ENCODE data around the gene RNF227. TPM values are rescaled to one million over a fixed set of nuclear protein-coding genes. Genes with fewer than 3 reads are reported as not detected.
A peak's percentile ranks its signal among the peaks of the same experiment; 100 is the strongest.

Gene RNF227
- total RNA-seq, 1 experiment from 2014 or later = 5.0 TPM

- CTCF ChIA-PET = no interaction called here
- Mint-ChIP-seq H3K27me3 (ENCODE audit: insufficient read depth, unreplicated experiment) (no peaks in the 10 kb centered on the region), H3K36me3 (ENCODE audit: insufficient read depth, unreplicated experiment) (peaks cover 13% of the 10 kb centered on the region), H3K9me3 (ENCODE audit: unreplicated experiment) (no peaks in the 10 kb centered on the region), H3K4me3 (ENCODE audit: unreplicated experiment) (no peak overlapping the region), H3K4me1 (ENCODE audit: low read depth, unreplicated experiment) (no peaks in the 10 kb centered on the region), H3K27ac (ENCODE audit: unreplicated experiment) (no peak overlapping the region)
- Histone ChIP-seq H3K27me3 (replicated peaks; ENCODE audit: control insufficient read depth, insufficient read depth, low read length) (no peaks in the 10 kb centered on the region), H3K4me1 (no peaks in the 10 kb centered on the region; the same call in 1 of the 2 replicates), H3K36me3 (ENCODE audit: control insufficient read depth, insufficient read depth, low read length) (no peaks in the 10 kb centered on the region), H3K4me3 (ENCODE audit: low read depth, low read length) (no peak overlapping the region), H3K9me3 (no peaks in the 10 kb centered on the region)
- BruUV-seq (replicated peaks) = no TSS peak
- POLR2A ChIA-PET = no interaction called here
- intact Hi-C loops (cut with micrococcal nuclease; ENCODE audit: unreplicated experiment) = loop anchor here (2.0 kb wide), 1 partner anchor 27 kb away; no protein-coding TSS in a partner anchor
- no peak for TF ChIP-seq CTCF (IDR thresholded peaks at IDR 0.05; ENCODE audit: insufficient read depth in 1 of 2, low read depth in 1 of 2, low read length in 1 of 2, severe bottlenecking in 1 of 2, unreplicated experiment in 1 of 2)
- no peak for DNase-seq
These were observed 26.7 kb downstream of the RNF227 start for GRCh38 chr17:7889166-7889955.

DNA sequence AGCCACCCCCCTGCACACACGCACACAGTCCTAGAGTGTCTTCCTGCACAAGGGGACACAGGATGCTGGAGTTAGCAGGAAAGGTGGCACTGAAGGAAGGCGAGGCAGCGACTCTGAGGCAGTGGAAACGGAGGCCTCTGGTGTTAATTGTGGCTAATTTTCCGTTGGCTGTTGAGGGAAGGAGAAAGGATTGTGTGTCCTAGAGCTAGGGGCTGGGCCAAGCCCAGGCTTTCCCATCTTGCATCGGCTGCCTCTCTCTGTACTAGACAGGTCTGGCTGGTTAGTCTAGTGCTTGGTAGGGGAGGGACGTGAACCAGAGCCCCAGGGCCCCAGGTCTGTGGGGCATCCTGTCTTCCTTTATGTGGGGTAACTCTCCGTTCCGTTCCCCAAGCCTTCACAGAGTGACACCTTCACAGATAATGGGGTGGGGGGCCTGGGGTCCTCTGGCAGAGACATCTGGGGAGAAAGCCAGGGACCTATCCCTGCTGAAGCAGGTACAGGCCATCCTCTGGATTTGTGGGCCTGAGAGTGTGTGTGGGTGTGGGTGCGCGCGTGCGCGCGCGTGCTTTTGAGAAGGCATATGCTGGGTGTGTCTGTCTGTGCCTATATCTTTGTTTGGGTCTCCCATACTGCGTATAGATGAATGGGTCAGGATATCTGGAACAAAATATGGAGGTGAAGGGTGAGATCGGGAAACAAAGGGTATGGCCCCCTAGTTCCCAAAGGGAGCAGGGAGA is 27.7 kb downstream of the RNF227 start, which contains the start of gene CHD3:
TSS of gene CHD3 (plus strand) at position 606 of the 737 bp plus-strand sequence. CDS start 212 bp downstream, outside the sequence.
- ChIA-PET POLR2A (no interaction called here), CTCF (no interaction called here)

More for the DNA sequence above, 27.7 kb downstream of the RNF227 start, which contains the start of gene CHD3:
- TF ChIP-seq CTCF (IDR thresholded peaks at IDR 0.05; ENCODE audit: insufficient read depth in 1 of 2, low read depth in 1 of 2, low read length in 1 of 2, severe bottlenecking in 1 of 2, unreplicated experiment in 1 of 2) = no peak
- H3K9me3 ChIP-seq = no peaks in the 10 kb centered on the region
- Mint-ChIP-seq H3K9me3 (ENCODE audit: unreplicated experiment) (no peaks in the 10 kb centered on the region), H3K4me1 (ENCODE audit: low read depth, unreplicated experiment) (no peaks in the 10 kb centered on the region), H3K4me3 (ENCODE audit: unreplicated experiment) (no peak within 1 kb of the TSS), H3K27ac (ENCODE audit: unreplicated experiment) (no peak within 1 kb of the TSS), H3K27me3 (ENCODE audit: insufficient read depth, unreplicated experiment) (no peaks in the 10 kb centered on the region), H3K36me3 (ENCODE audit: insufficient read depth, unreplicated experiment) (peaks cover 6% of the 10 kb centered on the region)
- no peaks in the 10 kb centered on the region; the same call in 1 of the 2 replicates for H3K4me1 ChIP-seq
- intact Hi-C loops (cut with micrococcal nuclease; ENCODE audit: unreplicated experiment) = loop anchor here (2.0 kb wide), 1 partner anchor 26 kb away; no protein-coding TSS in a partner anchor
- H3K36me3 ChIP-seq (ENCODE audit: control insufficient read depth, insufficient read depth, low read length) = no peaks in the 10 kb centered on the region
- DNase-seq = peak; percentile 42 to 44
- H3K27me3 ChIP-seq (replicated peaks; ENCODE audit: control insufficient read depth, insufficient read depth, low read length) = no peaks in the 10 kb centered on the region
- BruUV-seq (replicated peaks) = no TSS peak
- H3K4me3 ChIP-seq (ENCODE audit: low read depth, low read length) = peak within 1 kb of the TSS; percentile 52
